Activated naive CD8-positive, alpha-beta T cell treated with anti-CD3 and anti-CD28 coated beads, Interleukin-2, amount 10 ng/mL, durations not matched to agents 7 days and 5 days (primary cell): ENCODE data around the gene ROR1. TPM values are rescaled to one million over a fixed set of nuclear protein-coding genes. Genes with fewer than 3 reads are reported as not detected.

Experiments
- ATAC-seq: fragments of 150-1000 bp; cut with Tn5 transposase; one replicate; pipeline ENCODE4 v1.10.0; 2021; ENCODE audit warnings: low read depth, moderate library complexity
- POLR2A ChIA-PET: fragments of 350-600 bp; sonication (Branson Sonifier 250); formaldehyde crosslinking; loops from one replicate; lab custom pipeline; 2021; ENCODE audit warnings: antibody characterized with exemption; lab: Charles Lee
- DNase-seq: peaks from one replicate; pipeline ENCODE4 v3.0.0; 2021
- H3K27ac Mint-ChIP-seq: one replicate; pipeline ENCODE4 v1.8.0; 2022; ENCODE audit warnings: mild to moderate bottlenecking, mixed read lengths
- H3K27me3 Mint-ChIP-seq: one replicate; pipeline ENCODE4 v1.8.0; 2022; ENCODE audit warnings: mild to moderate bottlenecking, moderate library complexity, mixed read lengths
- H3K36me3 Mint-ChIP-seq: one replicate; pipeline ENCODE4 v1.8.0; 2021; ENCODE audit warnings: mild to moderate bottlenecking, mixed read lengths
- H3K4me1 Mint-ChIP-seq: one replicate; pipeline ENCODE4 v1.8.0; 2021; ENCODE audit warnings: mixed read lengths
- H3K4me3 Mint-ChIP-seq: one replicate; pipeline ENCODE4 v1.8.0; 2022; ENCODE audit warnings: mild to moderate bottlenecking, moderate library complexity, mixed read lengths
- H3K9me3 Mint-ChIP-seq: one replicate; pipeline ENCODE4 v1.8.0; 2021; ENCODE audit warnings: mixed read lengths
- total RNA-seq, 2 experiments: library from RNA; stranded (reverse); gene quantifications; one replicate each; pipeline ENCODE4 v1.2.3, GENCODE V29; 2021

Gene ROR1
- total RNA-seq, 2 experiments from 2014 or later: not detected

DNA sequence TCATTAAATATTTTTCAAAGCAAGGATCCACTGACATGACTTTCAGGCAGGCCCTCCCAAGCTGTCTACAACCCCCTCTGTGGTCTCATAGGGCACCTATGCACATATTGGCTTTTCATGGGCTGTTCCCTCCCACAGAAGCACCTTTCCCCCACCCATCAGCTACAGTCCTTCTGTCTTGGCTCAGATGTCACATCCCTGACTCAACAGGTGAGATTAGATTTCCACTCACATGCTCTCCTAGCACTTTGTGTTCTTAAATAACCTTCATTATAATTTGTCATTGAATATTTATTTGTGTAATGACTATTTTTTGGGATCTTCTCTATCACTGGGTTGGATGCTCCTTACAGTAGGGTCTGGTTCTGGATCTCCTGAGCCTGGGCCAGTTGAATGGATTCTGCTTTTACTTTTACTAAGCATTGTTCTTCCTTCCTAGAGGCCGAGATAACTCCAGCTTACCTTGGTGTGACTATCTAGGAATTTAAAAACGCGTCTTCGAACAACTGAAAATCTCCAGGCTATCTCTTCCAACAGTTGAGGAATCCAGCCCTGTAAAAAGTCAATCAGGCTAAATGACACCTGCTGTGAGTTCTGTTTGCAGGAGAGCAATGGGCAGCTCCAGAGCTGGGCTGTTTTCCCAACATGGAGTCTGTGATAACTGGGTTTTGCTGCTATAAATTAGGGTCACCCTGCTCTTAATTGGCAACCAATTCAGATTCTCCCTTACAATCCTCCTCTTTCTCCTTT lies 16.2 kb downstream of the ROR1 start:
- Mint-ChIP-seq H3K27ac (no peak overlapping the region), H3K4me3 (no peak overlapping the region), H3K27me3 (peaks cover 4% of the 10 kb centered on the region), H3K9me3 (no peaks in the 10 kb centered on the region), H3K36me3 (no peaks in the 10 kb centered on the region), H3K4me1 (no peaks in the 10 kb centered on the region)
- ATAC-seq (no peak), DNase-seq (no peak)
- POLR2A ChIA-PET: no interaction called here

DNA sequence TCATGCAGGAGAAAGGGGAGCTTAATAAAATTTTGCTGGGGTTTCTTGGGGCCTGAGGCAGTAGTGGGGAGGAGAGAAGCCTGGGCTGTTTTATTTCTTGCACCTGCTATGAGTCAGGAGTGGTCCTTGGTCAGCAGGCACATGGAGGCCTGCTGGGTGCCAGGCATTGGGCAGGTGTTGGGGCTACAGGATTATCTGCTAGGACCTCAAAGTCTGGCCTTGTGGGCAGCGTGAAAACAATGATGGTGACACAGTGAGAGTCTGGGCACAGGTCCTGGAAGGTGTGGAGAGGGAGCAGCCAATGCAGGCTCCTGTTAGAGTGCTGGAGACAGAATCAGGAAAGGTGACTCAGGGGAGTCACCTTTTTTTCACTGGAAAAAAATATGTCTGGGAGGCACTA lies 17.2 kb downstream of the ROR1 start:
- Mint-ChIP-seq H3K4me1 (no peaks in the 10 kb centered on the region), H3K27ac (no peak overlapping the region), H3K9me3 (no peaks in the 10 kb centered on the region), H3K27me3 (peaks cover 4% of the 10 kb centered on the region), H3K4me3 (no peak overlapping the region), H3K36me3 (no peaks in the 10 kb centered on the region)
- no peak for DNase-seq
- POLR2A ChIA-PET: no interaction called here
- no peak for ATAC-seq

DNA sequence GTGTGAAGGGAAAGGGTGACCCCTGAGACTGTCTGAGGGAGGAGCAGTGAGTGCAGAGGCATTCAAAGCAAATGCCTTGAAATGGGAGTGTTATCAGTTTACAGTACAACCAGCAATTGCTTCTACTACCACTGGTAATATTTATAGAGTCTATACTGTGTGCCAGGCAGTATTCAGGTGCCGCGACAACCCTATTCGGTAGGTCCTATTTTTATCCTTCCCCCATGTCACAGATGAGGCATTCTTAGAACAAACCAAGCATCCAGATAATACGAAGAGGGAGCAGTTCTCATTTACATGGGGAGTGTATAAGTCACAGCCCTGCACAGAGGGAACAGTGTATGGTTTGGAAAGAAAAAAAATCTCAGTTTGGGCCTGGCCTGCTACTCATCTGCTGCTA lies 18.3 kb downstream of the ROR1 start:
- no peak for ATAC-seq
- POLR2A ChIA-PET: no interaction called here
- H3K36me3 Mint-ChIP-seq: no peaks in the 10 kb centered on the region
- no peak for DNase-seq
- no peaks in the 10 kb centered on the region for H3K4me1 Mint-ChIP-seq
- H3K27ac Mint-ChIP-seq: no peak overlapping the region
- H3K9me3 Mint-ChIP-seq: no peaks in the 10 kb centered on the region
- H3K4me3 Mint-ChIP-seq: no peak overlapping the region
- peaks cover 4% of the 10 kb centered on the region for H3K27me3 Mint-ChIP-seq

DNA sequence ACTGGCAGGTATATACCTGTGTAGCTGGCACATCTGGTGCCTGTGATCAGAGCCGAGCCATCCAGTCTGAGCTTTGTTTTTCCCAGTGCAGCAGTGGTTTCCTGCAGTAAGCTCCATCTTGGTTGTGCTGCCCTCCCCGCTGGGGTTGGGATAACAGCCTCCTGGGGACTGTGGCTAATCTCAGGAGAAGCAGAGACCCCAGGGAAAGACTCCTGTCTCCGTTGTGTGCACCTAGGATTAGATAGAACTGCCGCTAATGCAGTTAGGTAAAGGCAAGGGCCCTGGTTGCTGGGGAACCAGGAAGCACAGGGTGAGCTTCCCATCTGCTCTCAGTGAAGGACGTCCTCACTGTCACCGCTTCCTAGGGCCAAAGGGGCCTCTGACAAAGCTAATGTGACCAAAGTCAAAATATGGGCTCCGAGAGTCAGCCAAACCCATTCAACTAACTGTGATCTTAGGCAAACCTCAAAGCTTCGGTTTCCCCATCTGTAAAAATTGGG lies 20.0 kb downstream of the ROR1 start:
- no peak for DNase-seq
- ATAC-seq: no peak
- H3K27ac Mint-ChIP-seq: no peak overlapping the region
- H3K27me3 Mint-ChIP-seq: peaks cover 8% of the 10 kb centered on the region
- H3K4me3 Mint-ChIP-seq: no peak overlapping the region
- no peaks in the 10 kb centered on the region for H3K36me3 Mint-ChIP-seq
- POLR2A ChIA-PET: no interaction called here
- no peaks in the 10 kb centered on the region for H3K4me1 Mint-ChIP-seq
- H3K9me3 Mint-ChIP-seq: no peaks in the 10 kb centered on the region

DNA sequence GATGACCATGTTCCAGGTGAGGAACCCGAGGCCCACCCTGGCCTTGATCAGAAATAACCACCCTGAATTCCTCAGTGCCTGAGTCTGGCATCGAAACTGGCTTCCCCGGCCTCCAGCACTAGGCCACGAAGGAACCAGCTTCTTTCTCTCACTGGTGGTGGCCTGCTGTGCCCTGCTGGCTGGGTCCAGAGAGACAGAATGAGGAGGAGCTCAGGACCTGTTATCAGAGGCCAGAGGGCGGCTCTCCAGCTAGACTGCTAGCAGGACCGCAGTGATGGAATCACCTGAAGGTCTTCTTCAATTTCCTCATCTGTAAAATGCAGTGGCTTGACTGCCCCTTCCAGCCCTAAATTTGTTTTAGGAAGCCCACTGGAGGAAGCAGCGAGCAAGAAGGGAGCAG lies 20.5 kb downstream of the ROR1 start:
- POLR2A ChIA-PET: no interaction called here
- peaks cover 8% of the 10 kb centered on the region for H3K27me3 Mint-ChIP-seq
- no peaks in the 10 kb centered on the region for H3K36me3 Mint-ChIP-seq
- DNase-seq (no peak), ATAC-seq (no peak)
- H3K4me3 Mint-ChIP-seq: no peak overlapping the region
- H3K4me1 Mint-ChIP-seq: no peaks in the 10 kb centered on the region
- H3K27ac Mint-ChIP-seq: no peak overlapping the region
- no peaks in the 10 kb centered on the region for H3K9me3 Mint-ChIP-seq

DNA sequence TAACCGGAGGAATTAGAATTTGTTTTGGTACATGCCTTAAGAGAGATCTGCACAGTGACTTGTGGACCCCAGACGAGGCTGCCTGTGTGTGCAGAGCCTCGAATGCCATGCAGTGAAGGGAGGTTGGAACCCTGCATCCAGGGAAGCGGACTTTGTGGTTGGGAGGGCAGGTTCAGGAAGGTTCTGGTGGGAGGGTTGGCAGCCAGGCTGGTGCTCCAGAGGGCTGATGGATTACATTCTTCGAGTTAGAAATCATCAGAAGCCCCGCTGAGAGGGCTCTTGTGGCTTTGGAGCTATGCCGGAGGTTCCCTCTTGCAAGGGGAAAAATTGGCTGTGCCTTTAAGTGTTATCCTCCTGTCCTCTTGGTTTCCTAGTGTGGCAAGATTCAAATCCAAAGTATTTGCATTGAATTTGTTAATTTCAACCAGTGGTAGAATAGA lies 21.1 kb downstream of the ROR1 start:
- no peak for ATAC-seq
- no peaks in the 10 kb centered on the region for H3K9me3 Mint-ChIP-seq
- no peak overlapping the region for H3K27ac Mint-ChIP-seq
- no peak for DNase-seq
- no peaks in the 10 kb centered on the region for H3K4me1 Mint-ChIP-seq
- peaks cover 8% of the 10 kb centered on the region for H3K27me3 Mint-ChIP-seq
- no peaks in the 10 kb centered on the region for H3K36me3 Mint-ChIP-seq
- POLR2A ChIA-PET: no interaction called here
- no peak overlapping the region for H3K4me3 Mint-ChIP-seq

DNA sequence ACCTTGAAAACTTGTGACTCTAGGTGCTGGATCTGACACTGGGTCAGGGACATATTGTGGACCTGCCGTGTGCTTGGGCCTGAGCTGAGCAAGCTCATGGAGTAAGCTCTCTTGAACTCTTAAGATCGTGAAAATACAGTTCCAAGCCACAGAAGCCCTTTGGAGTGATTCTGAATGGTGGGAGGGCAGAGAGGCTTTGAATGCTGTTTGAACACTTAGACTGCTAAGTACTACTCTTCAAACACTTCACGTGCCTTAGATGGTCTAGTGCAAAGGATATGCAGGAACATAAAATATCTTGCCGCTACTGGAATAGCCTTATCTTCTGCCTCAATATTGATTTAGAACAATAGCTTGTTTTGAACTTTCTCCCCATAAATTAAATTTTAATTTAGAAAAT lies 21.6 kb downstream of the ROR1 start:
- no peak for ATAC-seq
- POLR2A ChIA-PET: no interaction called here

DNA sequence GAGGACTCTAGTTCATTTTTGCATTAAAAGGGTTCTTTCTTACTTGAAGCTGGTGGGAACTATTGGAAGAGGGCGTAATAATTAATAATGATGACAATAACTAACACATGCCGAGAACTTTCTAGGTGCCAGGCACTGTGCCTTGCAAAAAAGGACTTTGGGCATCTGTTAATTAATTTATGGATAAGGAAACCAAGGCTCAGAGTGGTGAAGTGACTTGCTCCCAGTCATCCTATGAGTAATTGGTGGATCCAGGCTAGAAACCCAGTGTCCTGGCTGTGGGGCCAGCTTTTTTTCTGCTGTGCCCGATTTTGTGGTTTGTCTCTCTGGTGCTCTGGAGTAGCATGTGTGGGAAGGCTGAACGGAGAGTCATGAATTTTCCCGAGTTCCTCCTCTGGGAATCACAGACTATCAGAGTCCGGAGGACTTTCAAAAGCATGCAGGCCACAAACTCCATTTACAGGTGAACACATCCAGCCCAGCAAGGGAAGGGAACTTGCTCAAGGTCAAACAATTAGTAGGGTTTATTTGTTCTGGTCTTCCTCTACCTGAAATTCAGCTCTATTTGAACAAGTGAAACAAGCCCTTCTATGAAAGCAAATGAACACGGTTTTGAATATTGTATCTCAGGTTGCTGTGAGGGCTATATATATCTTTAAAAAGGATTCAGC lies 23.4 kb downstream of the ROR1 start:
- POLR2A ChIA-PET: no interaction called here
- no peak for DNase-seq
- H3K27me3 Mint-ChIP-seq: peaks cover 4% of the 10 kb centered on the region
- no peak overlapping the region for H3K4me3 Mint-ChIP-seq
- H3K36me3 Mint-ChIP-seq: no peaks in the 10 kb centered on the region
- no peak for ATAC-seq
- no peak overlapping the region for H3K27ac Mint-ChIP-seq
- H3K9me3 Mint-ChIP-seq: no peaks in the 10 kb centered on the region
- no peaks in the 10 kb centered on the region for H3K4me1 Mint-ChIP-seq

More for the DNA sequence above, 21.6 kb downstream of the ROR1 start:
- no peak overlapping the region for H3K27ac Mint-ChIP-seq
- peaks cover 8% of the 10 kb centered on the region for H3K27me3 Mint-ChIP-seq
- H3K36me3 Mint-ChIP-seq: no peaks in the 10 kb centered on the region
- no peaks in the 10 kb centered on the region for H3K9me3 Mint-ChIP-seq
- no peak for DNase-seq
- no peaks in the 10 kb centered on the region for H3K4me1 Mint-ChIP-seq
- no peak overlapping the region for H3K4me3 Mint-ChIP-seq

DNA sequence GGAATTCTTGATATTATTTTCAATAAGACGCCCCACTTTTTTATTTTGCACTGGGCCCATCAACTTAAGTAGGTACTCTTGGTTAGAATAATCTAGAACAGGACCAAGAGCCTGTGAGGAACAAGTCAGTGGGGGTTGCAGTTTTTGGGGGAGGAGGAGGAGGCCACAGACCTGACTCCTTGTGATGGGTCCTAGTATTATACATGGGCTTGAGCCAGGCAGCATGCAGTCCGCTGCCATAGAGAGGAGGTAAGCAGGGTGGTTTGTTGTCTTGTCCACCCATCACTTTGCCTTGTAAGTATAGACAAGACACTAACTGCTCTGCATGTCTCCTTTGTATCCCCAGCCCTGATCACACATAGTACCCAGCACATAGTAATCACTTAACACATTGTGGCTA lies 24.5 kb downstream of the ROR1 start:
- Mint-ChIP-seq H3K4me1 (no peaks in the 10 kb centered on the region), H3K9me3 (no peaks in the 10 kb centered on the region), H3K27ac (no peak overlapping the region), H3K4me3 (no peak overlapping the region), H3K36me3 (no peaks in the 10 kb centered on the region), H3K27me3 (peaks cover 4% of the 10 kb centered on the region)
- POLR2A ChIA-PET: no interaction called here
- DNase-seq: no peak
- no peak for ATAC-seq

DNA sequence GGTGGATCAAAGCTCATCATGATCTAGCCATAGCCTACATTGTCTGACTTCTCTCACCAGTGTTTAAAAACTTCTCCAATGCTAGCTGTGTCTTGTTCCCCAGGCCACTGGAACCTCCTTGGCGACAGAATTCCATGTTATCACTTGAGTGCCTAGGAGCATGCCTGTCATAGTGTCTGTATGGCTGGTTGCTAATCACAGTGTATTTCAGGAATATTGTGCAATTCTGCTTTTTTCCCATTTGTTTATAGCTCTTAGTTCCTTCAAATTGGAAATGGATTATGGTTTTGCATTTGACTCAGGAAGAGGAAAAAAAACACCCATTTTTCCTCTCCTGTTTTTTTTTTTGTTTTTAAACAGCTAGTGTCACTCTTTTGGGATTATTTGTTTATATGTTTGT lies 25.5 kb downstream of the ROR1 start:
- POLR2A ChIA-PET: no interaction called here
- Mint-ChIP-seq H3K27me3 (peaks cover 4% of the 10 kb centered on the region), H3K36me3 (no peaks in the 10 kb centered on the region), H3K9me3 (no peaks in the 10 kb centered on the region), H3K4me3 (no peak overlapping the region), H3K4me1 (no peaks in the 10 kb centered on the region), H3K27ac (no peak overlapping the region)
- no peak for ATAC-seq
- no peak for DNase-seq

DNA sequence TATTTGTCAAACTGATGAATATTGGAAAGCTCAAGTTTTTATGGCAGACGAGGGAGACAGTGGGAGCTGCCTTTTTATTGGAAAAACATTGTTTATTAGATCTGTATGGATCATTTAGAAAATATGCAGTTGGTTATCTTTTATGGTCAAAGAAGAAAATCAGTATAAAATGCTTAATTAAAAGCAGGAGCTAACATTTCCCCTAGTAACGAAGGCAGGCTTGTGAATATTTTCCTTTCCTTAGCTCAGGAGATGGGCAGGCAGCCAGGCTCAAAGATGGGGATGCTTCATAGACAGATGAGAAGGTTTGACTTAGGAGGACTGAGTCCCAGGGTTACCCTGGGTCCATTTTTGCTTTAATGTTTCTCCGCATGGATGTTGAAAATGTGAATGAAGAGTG lies 26.0 kb downstream of the ROR1 start:
- POLR2A ChIA-PET: no interaction called here
- ATAC-seq: no peak
- Mint-ChIP-seq H3K36me3 (no peaks in the 10 kb centered on the region), H3K27ac (no peak overlapping the region), H3K4me1 (no peaks in the 10 kb centered on the region), H3K27me3 (peaks cover 4% of the 10 kb centered on the region), H3K4me3 (no peak overlapping the region), H3K9me3 (no peaks in the 10 kb centered on the region)
- no peak for DNase-seq

DNA sequence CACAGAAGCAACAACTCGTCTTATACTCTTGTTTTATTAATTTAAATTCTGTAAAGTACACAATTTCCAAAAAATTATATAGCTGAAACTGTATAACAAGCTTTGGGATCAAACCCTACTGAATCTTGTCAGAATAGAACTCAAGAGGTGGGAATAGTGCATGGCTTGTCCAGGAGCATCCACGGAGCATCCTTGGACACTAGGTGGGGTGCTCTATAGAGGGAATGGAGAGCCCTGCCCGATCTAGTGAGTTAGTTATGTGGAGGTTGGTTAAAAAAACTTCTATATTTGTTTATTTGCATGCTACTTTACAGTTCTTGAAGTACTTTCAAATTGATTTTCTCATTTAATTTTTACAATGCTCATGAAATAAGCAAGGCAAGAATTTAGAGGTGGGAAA lies 28.3 kb downstream of the ROR1 start:
- H3K27ac Mint-ChIP-seq: no peak overlapping the region
- H3K4me1 Mint-ChIP-seq: no peaks in the 10 kb centered on the region
- no peaks in the 10 kb centered on the region for H3K36me3 Mint-ChIP-seq
- POLR2A ChIA-PET: no interaction called here
- no peak for ATAC-seq
- no peak overlapping the region for H3K4me3 Mint-ChIP-seq
- H3K9me3 Mint-ChIP-seq: no peaks in the 10 kb centered on the region
- DNase-seq: no peak
- peaks cover 9% of the 10 kb centered on the region for H3K27me3 Mint-ChIP-seq

DNA sequence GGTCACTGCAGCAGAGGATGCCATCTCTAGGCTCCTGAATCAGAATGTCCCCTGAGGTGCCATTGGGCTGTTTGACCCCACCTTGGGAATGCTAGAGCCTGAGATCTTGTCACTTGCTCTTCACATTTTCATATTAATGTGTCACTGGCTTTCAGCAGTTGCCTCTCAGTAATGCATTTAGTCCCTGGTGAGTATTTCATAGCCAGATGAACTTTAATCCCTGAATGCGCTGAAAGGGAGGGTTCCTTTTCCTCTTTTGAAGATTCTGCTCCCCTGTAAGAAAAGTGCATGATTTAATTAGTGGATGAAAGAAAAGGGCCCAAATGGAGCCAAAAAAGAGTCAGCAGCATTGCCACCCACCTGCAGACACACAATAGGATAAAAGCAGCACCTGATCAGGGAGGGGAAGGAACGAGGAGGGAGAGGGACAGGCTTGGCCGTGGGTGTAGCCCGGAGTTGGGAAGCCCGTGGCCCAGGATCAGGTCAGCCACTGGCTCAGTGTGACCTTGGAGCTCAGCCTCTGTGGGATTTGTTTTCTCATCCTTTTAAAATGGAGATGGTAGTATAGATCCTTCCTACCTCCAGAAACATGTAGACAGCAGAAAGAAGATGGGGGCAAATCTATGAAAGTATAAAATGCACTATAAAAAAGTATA lies 31.1 kb downstream of the ROR1 start:
- no peak overlapping the region for H3K4me3 Mint-ChIP-seq
- no peaks in the 10 kb centered on the region for H3K36me3 Mint-ChIP-seq
- H3K27ac Mint-ChIP-seq: no peak overlapping the region
- H3K9me3 Mint-ChIP-seq: no peaks in the 10 kb centered on the region
- DNase-seq (no peak), ATAC-seq (no peak)
- peaks cover 8% of the 10 kb centered on the region for H3K27me3 Mint-ChIP-seq
- POLR2A ChIA-PET: no interaction called here
- no peaks in the 10 kb centered on the region for H3K4me1 Mint-ChIP-seq

DNA sequence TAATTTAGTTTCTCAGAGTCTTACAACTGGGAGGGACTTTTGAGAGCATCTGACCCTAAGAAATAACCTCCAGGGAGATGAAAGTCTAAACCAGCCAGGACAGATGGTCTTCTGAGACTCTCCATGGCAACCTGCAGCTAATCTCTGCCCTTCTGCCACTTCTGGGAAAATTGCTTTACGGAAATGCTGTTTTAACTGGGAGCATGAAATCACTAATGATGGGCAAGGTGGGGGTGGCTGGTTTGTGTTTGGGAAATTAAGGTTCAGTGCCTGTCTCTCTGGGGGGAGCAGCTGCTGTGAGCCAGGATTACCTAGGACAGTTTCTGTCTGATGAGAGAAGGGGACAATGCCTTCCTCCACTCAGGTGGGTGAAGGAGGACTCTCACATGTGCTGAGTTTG lies 33.2 kb downstream of the ROR1 start:
- no peaks in the 10 kb centered on the region for H3K36me3 Mint-ChIP-seq
- H3K27ac Mint-ChIP-seq: no peak overlapping the region
- no peak overlapping the region for H3K4me3 Mint-ChIP-seq
- no peaks in the 10 kb centered on the region for H3K4me1 Mint-ChIP-seq
- H3K9me3 Mint-ChIP-seq: no peaks in the 10 kb centered on the region
- peaks cover 8% of the 10 kb centered on the region for H3K27me3 Mint-ChIP-seq
- no peak for DNase-seq
- POLR2A ChIA-PET: no interaction called here
- ATAC-seq: no peak
